ENCODE measurements around the gene ARHGEF38. TPM values are rescaled to one million over a fixed set of nuclear protein-coding genes. Genes with fewer than 3 reads are reported as not detected.
"Not testable (repeated sequence)": the region's sequence is repeated elsewhere in the genome, so short reads cannot be mapped to it uniquely, and the experiment has no call there.

ARHGEF38 gene
- polyA plus RNA-seq, 3 donors, result 3.7 to 5.3 (median 4.1) TPM

DNA sequence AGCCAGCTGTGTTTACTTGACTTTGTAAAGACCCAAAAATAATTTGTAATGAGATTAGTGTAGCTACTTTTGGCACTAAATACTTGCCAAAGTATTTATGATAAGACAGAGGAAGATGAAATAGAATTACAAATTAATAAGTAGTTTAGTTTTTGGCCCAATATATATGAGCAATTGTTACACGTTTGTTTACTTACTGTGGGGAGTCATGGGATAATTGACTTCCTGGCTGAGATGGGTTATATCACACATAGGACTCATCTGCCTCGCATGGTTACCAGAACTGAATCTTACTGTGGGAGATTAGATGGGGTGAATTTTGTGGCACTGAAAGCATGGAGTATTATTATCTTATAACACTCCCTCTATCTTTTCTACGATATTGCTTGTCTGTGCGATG lies 89.4 kb downstream of the ARHGEF38 start:
- no peak for DNase-seq (ENCODE audit: low read depth in 3 of 3, low spot score in 2 of 3)

GRCh38 chr4:105644257-105644656 lies 91.8 kb downstream of the ARHGEF38 start:
- no peak for DNase-seq (ENCODE audit: low read depth in 3 of 3, low spot score in 2 of 3)

- no peak for DNase-seq (ENCODE audit: low read depth in 3 of 3, low spot score in 2 of 3)
Measured at GRCh38 chr4:105645440-105645839, 93.0 kb downstream of the ARHGEF38 start.

DNA sequence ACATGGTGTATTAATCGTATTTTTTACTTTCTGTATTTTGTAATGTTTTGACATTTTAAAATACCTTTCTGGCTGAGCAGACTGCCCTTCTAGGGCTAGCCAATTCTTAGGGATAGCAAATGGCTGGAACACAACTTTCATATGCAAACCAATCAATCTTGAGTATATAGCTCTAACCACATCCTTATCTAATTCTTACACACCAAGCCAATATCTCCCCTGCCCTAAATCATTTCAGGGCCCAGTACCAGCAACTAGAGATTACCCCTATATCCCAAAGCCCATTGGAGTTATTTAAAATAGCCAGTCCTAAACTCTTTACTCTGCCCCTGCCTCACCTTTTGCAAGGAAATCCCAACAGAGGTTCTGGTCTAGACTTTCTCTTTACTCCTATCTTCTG lies 97.8 kb downstream of the ARHGEF38 start:
- no peak for DNase-seq (ENCODE audit: low read depth in 3 of 3, low spot score in 2 of 3)

GRCh38 chr4:105651884-105652283 lies 99.5 kb downstream of the ARHGEF38 start:
- no peak for DNase-seq (ENCODE audit: low read depth in 3 of 3, low spot score in 2 of 3)

DNA sequence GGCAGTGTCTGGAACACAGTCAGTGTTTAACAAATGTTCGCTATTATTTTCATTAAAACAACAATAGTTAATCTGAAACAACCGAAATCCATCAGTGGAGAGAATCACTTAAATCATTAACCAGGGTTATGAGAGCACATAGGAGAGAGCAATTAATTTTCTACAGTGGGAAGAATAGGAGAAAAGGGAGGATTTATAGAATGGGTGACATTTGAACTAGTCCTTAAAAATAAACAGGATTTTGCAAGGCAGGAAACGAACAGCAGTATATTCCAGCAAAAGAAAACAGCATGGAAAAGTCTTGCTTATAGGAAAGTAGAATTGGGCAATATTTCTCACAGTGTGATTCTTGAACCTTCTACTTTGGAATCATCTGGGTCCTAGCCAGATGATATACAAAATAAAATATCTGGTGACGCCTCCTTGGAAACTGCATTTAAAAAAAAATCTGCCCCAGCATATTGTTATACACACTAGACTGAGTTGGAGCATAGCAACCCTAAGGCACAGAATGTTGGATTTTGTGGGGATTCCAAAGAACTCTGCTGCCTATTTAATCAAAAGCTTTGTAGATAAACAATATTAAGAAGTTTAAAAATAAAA lies 100.0 kb downstream of the ARHGEF38 start:
- peak in 2 of 3 donors; percentile 43 for DNase-seq (ENCODE audit: low read depth in 3 of 3, low spot score in 2 of 3)

GRCh38 chr4:105657117-105657765 lies 104.8 kb downstream of the ARHGEF38 start:
- no peak for DNase-seq (ENCODE audit: low read depth in 3 of 3, low spot score in 2 of 3)

DNA sequence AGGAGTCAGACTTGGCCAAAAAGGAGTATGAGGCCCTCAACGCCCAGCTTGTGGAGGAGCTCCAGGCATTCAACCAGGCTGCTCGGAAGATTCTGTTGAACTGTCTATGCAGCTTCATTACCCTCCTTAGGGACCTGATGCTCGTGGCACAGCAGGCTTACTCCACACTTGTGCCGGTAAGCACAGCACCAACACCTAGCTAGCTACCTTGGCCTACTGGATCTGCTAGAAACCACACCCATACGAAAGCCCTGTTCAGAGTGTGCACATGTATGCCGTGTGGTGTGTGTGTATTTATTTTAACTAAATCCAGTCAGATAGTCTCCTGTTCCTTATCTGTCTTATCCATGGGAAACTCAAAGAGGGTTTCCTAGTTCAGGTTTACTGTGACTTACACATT lies 106.8 kb downstream of the ARHGEF38 start:
- no peak for DNase-seq (ENCODE audit: low read depth in 3 of 3, low spot score in 2 of 3)

DNA sequence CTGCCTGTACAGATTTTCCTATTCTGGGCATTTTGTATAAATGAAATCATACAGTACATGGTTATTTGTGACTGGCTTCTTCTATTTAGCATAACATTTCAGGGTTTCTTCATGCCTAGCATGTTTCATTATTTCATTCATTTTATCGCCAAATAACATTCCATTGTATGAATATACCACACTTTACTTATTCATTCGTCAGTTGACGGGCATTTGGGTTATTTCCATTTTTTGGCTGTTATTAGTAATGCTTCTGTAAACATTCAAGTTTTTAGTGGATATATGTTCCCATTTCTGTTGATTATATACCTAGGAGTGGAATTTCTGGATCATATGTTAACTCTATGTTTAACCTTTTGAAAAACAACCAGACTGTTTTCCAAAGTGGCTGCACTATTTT lies 108.6 kb downstream of the ARHGEF38 start:
- DNase-seq (ENCODE audit: low read depth in 3 of 3, low spot score in 2 of 3), result no peak

DNA sequence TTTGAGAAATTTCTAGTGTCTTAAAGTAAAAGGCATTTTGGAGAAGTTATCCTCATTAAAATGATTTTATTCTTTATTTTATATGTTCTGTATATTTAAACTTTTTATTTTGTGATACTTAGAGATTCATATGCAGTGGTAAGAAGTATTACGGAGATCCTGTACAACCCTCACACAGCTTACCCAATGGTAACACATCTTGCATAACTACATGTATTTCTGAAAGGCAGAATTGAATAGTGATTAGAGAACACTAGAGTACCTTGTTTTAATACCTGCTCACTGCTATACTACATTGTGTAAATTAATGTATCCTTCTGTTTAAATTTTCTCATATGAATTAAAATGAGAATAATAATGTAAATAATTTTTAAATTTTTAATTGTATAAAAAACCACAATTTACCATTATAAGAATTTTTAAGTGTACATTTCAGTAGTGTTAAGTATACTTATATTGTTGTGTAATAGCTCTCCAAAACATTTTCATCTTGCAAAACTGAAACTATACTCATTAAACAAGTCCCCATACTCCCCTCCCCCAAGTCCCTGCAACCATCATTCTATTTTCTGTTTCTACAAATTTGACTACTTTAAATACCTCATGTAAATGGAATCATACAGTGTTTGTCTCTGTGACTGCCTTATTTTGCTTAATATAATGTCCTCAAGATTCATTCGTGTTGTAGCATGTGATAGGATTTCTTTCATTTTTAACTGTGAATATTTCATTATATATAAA lies 110.7 kb downstream of the ARHGEF38 start:
- DNase-seq (ENCODE audit: low read depth in 3 of 3, low spot score in 2 of 3), result no peak

DNA sequence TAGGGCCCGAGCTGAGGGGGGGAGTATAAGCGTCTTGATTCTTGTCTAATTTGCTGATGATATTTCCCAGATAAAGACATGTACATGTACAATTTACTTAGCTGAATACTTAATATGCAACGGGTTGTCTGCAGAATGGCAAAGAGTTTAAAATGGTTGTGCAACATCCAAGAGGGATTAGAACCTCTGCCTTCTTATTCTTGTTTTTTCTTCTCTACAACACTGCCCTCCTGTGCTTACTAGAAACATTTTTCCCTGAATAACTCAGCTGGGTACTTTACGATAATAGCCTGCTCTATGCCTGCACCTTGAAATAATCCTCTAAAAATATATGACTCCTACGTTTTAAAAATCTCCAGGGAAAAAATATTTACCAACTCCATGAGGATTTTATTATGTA lies 114.3 kb downstream of the ARHGEF38 start:
- DNase-seq (ENCODE audit: low read depth in 3 of 3, low spot score in 2 of 3), result no peak

DNA sequence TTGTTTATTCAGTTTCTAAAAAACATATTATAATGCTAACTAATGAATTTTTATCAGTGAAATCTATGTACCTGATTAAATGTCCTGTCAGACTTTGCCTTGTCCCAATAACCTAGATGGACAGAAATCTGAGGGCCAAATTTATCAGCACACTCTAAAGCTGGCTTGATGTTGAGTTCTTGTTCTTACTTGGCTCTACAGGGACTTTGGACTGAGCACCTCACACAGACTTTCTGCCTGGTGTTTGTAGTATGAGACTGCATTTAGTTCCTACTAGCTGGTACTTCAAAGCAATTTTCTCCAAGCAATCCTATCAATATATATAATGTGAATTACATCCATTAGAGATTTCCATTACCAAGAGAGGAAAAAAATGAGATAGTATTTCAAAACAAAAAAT lies 118.3 kb downstream of the ARHGEF38 start:
- no peak for DNase-seq (ENCODE audit: low read depth in 3 of 3, low spot score in 2 of 3)

DNA sequence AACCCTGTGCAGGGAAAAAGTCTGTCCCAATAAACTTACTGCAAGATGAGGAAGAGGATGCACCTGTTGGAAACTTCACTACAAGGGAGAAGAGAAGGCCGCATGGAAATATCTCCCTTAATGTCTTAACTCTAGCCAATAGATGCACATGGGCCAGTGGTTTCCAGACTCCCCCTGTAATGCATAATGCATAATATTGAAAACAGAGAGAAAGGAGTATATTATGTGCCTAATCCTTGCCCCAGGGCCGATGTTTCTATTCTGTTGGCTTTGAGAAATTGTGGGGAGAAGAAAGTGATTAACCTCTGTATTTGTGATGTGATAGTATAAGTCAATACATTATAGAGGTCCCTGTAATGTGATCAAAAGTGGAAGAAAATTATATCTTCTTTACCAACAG lies 118.9 kb downstream of the ARHGEF38 start:
- DNase-seq (ENCODE audit: low read depth in 3 of 3, low spot score in 2 of 3), result no peak

DNA sequence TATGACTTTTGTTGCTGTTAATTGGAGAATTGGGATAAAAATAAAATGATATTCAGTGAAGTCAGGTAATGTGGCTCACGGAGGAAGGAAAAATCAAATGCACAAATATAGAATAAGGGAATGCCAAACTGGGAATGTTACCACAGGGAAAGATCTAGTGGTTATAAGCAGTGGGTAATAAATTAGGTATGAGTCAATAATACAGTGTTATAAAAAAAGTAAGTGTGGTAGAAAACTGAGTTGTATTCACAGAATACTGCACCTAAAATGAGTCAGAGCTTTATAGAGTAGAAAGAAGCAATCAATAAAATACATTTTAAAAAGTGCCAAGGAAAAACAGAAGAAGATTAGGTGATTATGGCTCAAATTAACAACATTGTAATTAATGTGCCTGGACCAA lies 121.6 kb downstream of the ARHGEF38 start:
- DNase-seq (ENCODE audit: low read depth in 3 of 3, low spot score in 2 of 3), result no peak

GRCh38 chr4:105677709-105678108 lies 125.3 kb downstream of the ARHGEF38 start:
- no peak for DNase-seq (ENCODE audit: low read depth in 3 of 3, low spot score in 2 of 3)

GRCh38 chr4:105679186-105679585 lies 126.8 kb downstream of the ARHGEF38 start:
- DNase-seq (ENCODE audit: low read depth in 3 of 3, low spot score in 2 of 3), result no peak

- no peak for DNase-seq (ENCODE audit: low read depth in 3 of 3, low spot score in 2 of 3)
Measured at GRCh38 chr4:105683038-105683437, 130.6 kb downstream of the ARHGEF38 start.

DNA sequence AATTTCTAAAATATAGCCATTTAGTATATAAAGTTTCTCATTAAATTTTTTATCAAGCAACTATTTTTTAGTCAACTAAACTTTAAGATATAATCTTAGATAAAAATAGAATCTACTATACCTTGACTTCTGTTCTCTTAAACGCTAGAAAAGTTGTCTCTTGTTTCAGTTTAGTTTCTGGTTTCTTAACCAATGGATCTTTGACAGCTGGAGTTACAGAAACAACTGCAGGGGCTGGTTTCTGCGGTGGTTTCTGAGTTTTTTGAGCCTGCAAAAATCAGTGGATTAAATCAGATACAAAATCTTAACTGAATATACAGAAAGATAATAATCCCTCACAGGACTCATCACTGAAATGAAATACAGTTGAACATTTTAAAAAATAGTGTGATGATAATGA lies 134.2 kb downstream of the ARHGEF38 start:
- no peak for DNase-seq (ENCODE audit: low read depth in 3 of 3, low spot score in 2 of 3)

- DNase-seq (ENCODE audit: low read depth in 3 of 3, low spot score in 2 of 3), result not testable (repeated sequence)
Measured at GRCh38 chr4:105694812-105695211, 142.4 kb downstream of the ARHGEF38 start.

DNA sequence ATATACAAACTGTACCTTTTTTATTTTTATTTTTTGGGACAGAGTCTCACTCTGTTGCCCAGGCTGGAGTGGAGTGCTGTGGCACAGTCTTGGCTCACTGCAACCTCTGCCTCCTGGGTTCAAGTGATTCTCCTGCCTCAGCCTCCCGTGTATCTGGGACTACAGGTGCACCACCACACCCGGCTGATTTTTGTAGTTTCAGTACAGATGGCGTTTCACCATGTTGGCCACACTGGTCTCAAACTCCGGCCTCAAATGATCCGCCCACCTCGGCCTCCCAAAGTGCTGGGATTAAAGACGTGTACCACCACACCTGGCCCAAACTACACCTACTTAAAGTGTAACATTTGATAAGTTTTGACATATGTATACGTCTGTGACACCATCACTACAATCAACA lies 143.4 kb downstream of the ARHGEF38 start:
- not testable (repeated sequence) for DNase-seq (ENCODE audit: low read depth in 3 of 3, low spot score in 2 of 3)

DNA sequence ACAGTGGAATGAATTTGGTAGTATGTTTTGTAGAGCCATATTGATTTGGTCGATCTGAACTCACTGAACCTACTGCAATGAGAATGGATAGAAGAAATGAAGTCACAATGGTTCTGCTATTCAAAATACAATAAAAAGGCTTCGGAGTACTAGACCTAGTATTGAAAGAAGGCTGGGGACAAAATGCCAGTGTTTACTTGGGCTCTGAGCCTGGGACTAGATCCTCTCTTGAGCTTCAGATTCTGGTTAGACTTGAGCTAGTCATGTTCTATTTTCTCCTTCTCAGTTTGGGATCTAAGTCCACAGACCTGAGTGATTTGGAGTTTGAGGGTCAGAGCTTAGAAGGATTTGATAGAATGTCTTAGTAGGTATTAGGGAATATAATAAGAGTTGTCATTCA lies 146.2 kb downstream of the ARHGEF38 start:
- DNase-seq (ENCODE audit: low read depth in 3 of 3, low spot score in 2 of 3), result no peak

DNA sequence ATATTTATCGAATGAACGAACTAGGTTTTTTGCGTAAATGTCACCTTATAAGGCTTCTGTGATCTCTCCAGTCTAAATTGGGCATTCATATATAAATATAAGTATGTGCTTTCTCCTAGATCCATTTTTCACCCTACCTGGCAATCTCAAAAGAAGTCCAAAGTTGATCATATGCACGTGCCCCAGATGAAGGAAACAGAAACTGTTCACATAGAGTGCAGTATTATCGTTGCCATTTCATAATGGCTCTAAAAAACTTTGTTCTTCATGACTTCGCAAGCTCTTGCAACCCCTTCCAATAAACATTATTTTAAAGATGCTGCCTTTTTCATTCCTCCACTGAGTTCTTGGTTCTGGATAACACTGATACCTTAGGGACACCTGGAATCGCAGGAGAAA lies 155.4 kb downstream of the ARHGEF38 start:
- DNase-seq (ENCODE audit: low read depth in 3 of 3, low spot score in 2 of 3), result no peak
